Breast epithelium (tissue), 4 donors: ENCODE data around the gene SNX21. TPM values are rescaled to one million over a fixed set of nuclear protein-coding genes. Genes with fewer than 3 reads are reported as not detected.

Experiments
- DNase-seq, 2 donors: peaks; one replicate each; pipeline ENCODE4 v3.0.0-alpha.2; 2019; ENCODE audit warnings: low spot score in 2 of 2
- H3K27ac ChIP-seq, 2 donors: fragments of 200-600 bp; sonication (generic) in 1 of 2; one replicate each; pipeline ENCODE4 v1.5.1; 2016 to 2019; ENCODE audit warnings: mild to moderate bottlenecking in 1 of 2
- H3K27me3 ChIP-seq, 2 donors: fragments of 200-600 bp; sonication (generic) in 1 of 2; one replicate each; pipeline versions ENCODE4 v1.5.1 to v1.6.0; 2017 to 2019; ENCODE audit warnings: control low read depth in 1 of 2, mild to moderate bottlenecking in 1 of 2
- H3K36me3 ChIP-seq: fragments of 200-600 bp; one replicate; pipeline ENCODE4 v1.5.1; 2019
- H3K4me1 ChIP-seq, 2 donors: fragments of 200-600 bp; sonication (generic); one replicate each; pipeline ENCODE4 v1.5.1; 2016 to 2019; ENCODE audit warnings: control low read depth in 1 of 2
- H3K4me3 ChIP-seq, 3 donors: fragments of 200-600 bp; sonication (generic); 1 replicate in 2 of 3; 2 replicates in 1 of 3; pipeline ENCODE4 v1.5.1; 2016 to 2019; ENCODE audit warnings: mild to moderate bottlenecking in 3 of 3, moderate library complexity in 2 of 3
- H3K9me3 ChIP-seq, 2 donors: fragments of 200-600 bp; sonication (generic) in 1 of 2; one replicate each; pipeline ENCODE4 v1.5.1; 2016 to 2019; ENCODE audit warnings: control low read depth in 1 of 2
- CTCF ChIP-seq, 3 donors: fragments of 450-650 bp; IDR thresholded peaks; one replicate each; pipeline ENCODE4 v1.5.1; 2016 to 2017; ENCODE audit warnings: antibody characterized with exemption in 3 of 3, mild to moderate bottlenecking in 3 of 3, moderate library complexity in 3 of 3
- POLR2A ChIP-seq: fragments of 450-650 bp; IDR thresholded peaks from one replicate; pipeline ENCODE4 v1.6.1; 2016; ENCODE audit warnings: antibody characterized with exemption, mild to moderate bottlenecking, moderate library complexity
- POLR2AphosphoS5 ChIP-seq, 3 donors: sonication (generic); formaldehyde crosslinking; IDR thresholded peaks; one replicate each; pipeline ENCODE4 v1.6.1; 2017; ENCODE audit warnings: antibody characterized with exemption in 3 of 3
- intact Hi-C: fragments of 100-400 bp; cut with DNase I; formaldehyde crosslinking; loops from one replicate; pipeline ENCODE4 v1.15.1; 2023; ENCODE audit warnings: low total_unique reads
- total RNA-seq, 3 donors: library from RNA; depleted of rRNA; stranded (reverse); fragments of >200 nt; gene quantifications; one replicate each; pipeline ENCODE4 v1.1.0, GENCODE V29; 2016

Gene SNX21
- total RNA-seq, 3 donors from 2014 or later: 55.0 to 138 (median 66.9) TPM

- H3K9me3 ChIP-seq: no peaks in the 10 kb centered on the region
- no peak for TF ChIP-seq CTCF (IDR thresholded peaks at IDR 0.05)
- TF ChIP-seq POLR2AphosphoS5 (IDR thresholded peaks at IDR 0.05): no peak
- no peak for TF ChIP-seq POLR2A
- H3K4me1 ChIP-seq: peaks cover 0 to 12% of the 10 kb centered on the region in 2 donors
- H3K4me3 ChIP-seq: no peak overlapping the region
- H3K27ac ChIP-seq: no peak overlapping the region
- DNase-seq: no peak
- intact Hi-C loops: no loop called here
- no peaks in the 10 kb centered on the region for H3K27me3 ChIP-seq
- H3K36me3 ChIP-seq: no peaks in the 10 kb centered on the region
These were observed 17.9 kb downstream of the SNX21 start for GRCh38 chr20:45851501-45851900.

GRCh38 chr20:45852326-45852725 lies 18.7 kb downstream of the SNX21 start:
- TF ChIP-seq CTCF (IDR thresholded peaks at IDR 0.05): no peak
- no peak for TF ChIP-seq POLR2A
- TF ChIP-seq POLR2AphosphoS5 (IDR thresholded peaks at IDR 0.05): no peak
- Histone ChIP-seq H3K4me1 (peaks cover 0 to 12% of the 10 kb centered on the region in 2 donors), H3K4me3 (no peak overlapping the region), H3K9me3 (no peaks in the 10 kb centered on the region), H3K27ac (no peak overlapping the region), H3K27me3 (no peaks in the 10 kb centered on the region), H3K36me3 (no peaks in the 10 kb centered on the region)
- no peak for DNase-seq
- intact Hi-C loops: no loop called here

- H3K27ac ChIP-seq: no peak overlapping the region
- peaks cover 0 to 17% of the 10 kb centered on the region in 2 donors for H3K4me1 ChIP-seq
- H3K9me3 ChIP-seq: no peaks in the 10 kb centered on the region
- intact Hi-C loops: no loop called here
- H3K4me3 ChIP-seq: no peak overlapping the region
- TF ChIP-seq POLR2AphosphoS5 (IDR thresholded peaks at IDR 0.05): no peak
- no peak for TF ChIP-seq POLR2A
- no peak for TF ChIP-seq CTCF (IDR thresholded peaks at IDR 0.05)
- H3K27me3 ChIP-seq: no peaks in the 10 kb centered on the region
- H3K36me3 ChIP-seq: no peaks in the 10 kb centered on the region
- no peak for DNase-seq
These were observed 19.9 kb downstream of the SNX21 start for GRCh38 chr20:45853484-45853883.

- Histone ChIP-seq H3K27me3 (no peaks in the 10 kb centered on the region), H3K27ac (peak within 1 kb of the TSS; percentile 81 to 86), H3K4me1 (peaks cover 0 to 17% of the 10 kb centered on the region in 2 donors), H3K36me3 (no peaks in the 10 kb centered on the region), H3K4me3 (peak within 1 kb of the TSS; percentile 78 to 92 (median 88)), H3K9me3 (no peaks in the 10 kb centered on the region)
- TF ChIP-seq POLR2AphosphoS5 (IDR thresholded peaks at IDR 0.05) (peak; percentile 6 to 73 (median 29)), POLR2A (peak; percentile 10), CTCF (IDR thresholded peaks at IDR 0.05) (no peak)
- peak; percentile 88 to 97 for DNase-seq
- intact Hi-C loops: no loop called here
These were observed 23.7 kb downstream of the SNX21 start, which contains the start of the genes ACOT8 and ZSWIM3 for GRCh38 chr20:45857114-45857881. Gene ACOT8 (minus strand): TSS chr20:45857392. CDS start chr20:45857315, 77 bp downstream. Gene ZSWIM3 (plus strand): TSS chr20:45857614. CDS start chr20:45857826, 212 bp downstream.

- Histone ChIP-seq H3K27me3 (no peaks in the 10 kb centered on the region), H3K4me1 (peaks cover 0 to 17% of the 10 kb centered on the region in 2 donors), H3K9me3 (no peaks in the 10 kb centered on the region), H3K36me3 (no peaks in the 10 kb centered on the region), H3K27ac (peak overlapping the region; percentile 81 to 86), H3K4me3 (peak overlapping the region; percentile 78 to 92 (median 88))
- TF ChIP-seq CTCF (IDR thresholded peaks at IDR 0.05): no peak
- no peak for TF ChIP-seq POLR2A
- TF ChIP-seq POLR2AphosphoS5 (IDR thresholded peaks at IDR 0.05): no peak
- no peak for DNase-seq
- intact Hi-C loops: no loop called here
These were observed 24.2 kb downstream of the SNX21 start for GRCh38 chr20:45857882-45858216.
